AG10803 (cell line): Measurements from ENCODE around the gene ABTB2.

Experiments
- DNase-seq: peaks from one replicate; pipeline ENCODE4 v3.0.0; 2010; ENCODE audit warnings: low read depth
- H3K4me3 ChIP-seq: 2 replicates; pipeline ENCODE4 v1.5.1; 2011; ENCODE audit warnings: mild to moderate bottlenecking, low read length, control low read depth
- CTCF ChIP-seq: conservative IDR thresholded peaks from 2 replicates; pipeline ENCODE4 v1.5.1; 2011; ENCODE audit warnings: mild to moderate bottlenecking, low read length, control low read depth, inconsistent platforms

ABTB2 gene

GRCh38 chr11:34261095-34261494 is 96.7 kb downstream of the ABTB2 start:
- no peak for DNase-seq
- no peak for TF ChIP-seq CTCF
- H3K4me3 ChIP-seq, result no peak overlapping the region

GRCh38 chr11:34260072-34260575 is 97.7 kb downstream of the ABTB2 start:
- no peak for DNase-seq
- no peak overlapping the region for H3K4me3 ChIP-seq
- no peak for TF ChIP-seq CTCF

- DNase-seq, result peak; percentile 8
- no peak overlapping the region for H3K4me3 ChIP-seq
- no peak for TF ChIP-seq CTCF
These were observed 98.7 kb downstream of the ABTB2 start for GRCh38 chr11:34259087-34259486.

- DNase-seq, result no peak
- no peak for TF ChIP-seq CTCF
- no peak overlapping the region for H3K4me3 ChIP-seq
These were observed 101.2 kb downstream of the ABTB2 start for GRCh38 chr11:34256626-34257025.

GRCh38 chr11:34256150-34256549 is 101.7 kb downstream of the ABTB2 start:
- TF ChIP-seq CTCF, result no peak
- no peak overlapping the region for H3K4me3 ChIP-seq
- DNase-seq, result no peak

- no peak for DNase-seq
- TF ChIP-seq CTCF, result no peak
These were observed 102.7 kb downstream of the ABTB2 start for GRCh38 chr11:34255101-34255500.

GRCh38 chr11:34254011-34254410 is 103.8 kb downstream of the ABTB2 start:
- no peak for DNase-seq
- no peak for TF ChIP-seq CTCF
- H3K4me3 ChIP-seq, result no peak overlapping the region

More at GRCh38 chr11:34255101-34255500, 102.7 kb downstream of the ABTB2 start:
- no peak overlapping the region for H3K4me3 ChIP-seq
